Measurements from ENCODE around the gene SLC5A7. TPM values are rescaled to one million over a fixed set of nuclear protein-coding genes. Genes with fewer than 3 reads are reported as not detected.

SLC5A7 gene
- total and polyA plus RNA-seq, 4 donors = 0.06 to 2.1 (median 0.44) TPM

DNA sequence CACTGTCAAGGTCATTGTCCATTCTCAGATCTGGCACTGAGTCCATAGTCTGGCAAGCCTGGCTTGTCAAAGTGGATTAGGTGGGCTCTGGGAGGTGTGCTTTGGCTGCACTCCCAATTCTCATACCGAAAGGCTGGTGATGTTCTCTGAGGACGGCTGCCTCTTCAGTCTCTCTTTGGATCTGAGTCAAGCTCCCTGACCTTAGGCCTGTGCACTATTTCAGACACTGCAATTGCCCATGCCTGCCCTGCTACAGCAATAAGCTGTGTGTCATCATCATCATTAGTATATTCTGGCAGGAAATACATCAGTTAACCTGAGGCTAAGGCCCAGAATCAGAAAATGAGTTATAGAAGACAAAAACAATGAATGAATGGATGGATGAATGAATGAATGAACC, 1.6 kb upstream of the SLC5A7 start:
- Histone ChIP-seq H3K9ac (ENCODE audit: insufficient read depth in 1 of 2, low read length in 2 of 2) (no peak overlapping the region), H3K4me3 (no peak overlapping the region), H3K36me3 (ENCODE audit: control insufficient read depth in 4 of 4, insufficient read depth in 4 of 4, low read length in 4 of 4) (no peaks in the 10 kb centered on the region), H3K4me1 (ENCODE audit: control insufficient read depth in 5 of 5, insufficient read depth in 5 of 5, low read length in 5 of 5) (no peaks in the 10 kb centered on the region), H3K9me3 (ENCODE audit: control insufficient read depth in 4 of 4, insufficient read depth in 3 of 4, low read length in 3 of 4) (peaks cover 0 to 2% (median 0%) of the 10 kb centered on the region in 4 donors), H3K27me3 (ENCODE audit: control insufficient read depth in 3 of 3, insufficient read depth in 3 of 3, low read length in 2 of 3) (peaks cover 11 to 39% (median 24%) of the 10 kb centered on the region in 3 donors), H3K27ac (ENCODE audit: low read depth in 1 of 2, low read length in 1 of 2) (no peak overlapping the region)
- ATAC-seq (ENCODE audit: insufficient read depth, low FRiP score) (no peak), DNase-seq (no peak)
- 80 to 83% methylated on average over 2 of the region's 2 CpGs for WGBS, 2 donors
- TF ChIP-seq, protein P1, sequence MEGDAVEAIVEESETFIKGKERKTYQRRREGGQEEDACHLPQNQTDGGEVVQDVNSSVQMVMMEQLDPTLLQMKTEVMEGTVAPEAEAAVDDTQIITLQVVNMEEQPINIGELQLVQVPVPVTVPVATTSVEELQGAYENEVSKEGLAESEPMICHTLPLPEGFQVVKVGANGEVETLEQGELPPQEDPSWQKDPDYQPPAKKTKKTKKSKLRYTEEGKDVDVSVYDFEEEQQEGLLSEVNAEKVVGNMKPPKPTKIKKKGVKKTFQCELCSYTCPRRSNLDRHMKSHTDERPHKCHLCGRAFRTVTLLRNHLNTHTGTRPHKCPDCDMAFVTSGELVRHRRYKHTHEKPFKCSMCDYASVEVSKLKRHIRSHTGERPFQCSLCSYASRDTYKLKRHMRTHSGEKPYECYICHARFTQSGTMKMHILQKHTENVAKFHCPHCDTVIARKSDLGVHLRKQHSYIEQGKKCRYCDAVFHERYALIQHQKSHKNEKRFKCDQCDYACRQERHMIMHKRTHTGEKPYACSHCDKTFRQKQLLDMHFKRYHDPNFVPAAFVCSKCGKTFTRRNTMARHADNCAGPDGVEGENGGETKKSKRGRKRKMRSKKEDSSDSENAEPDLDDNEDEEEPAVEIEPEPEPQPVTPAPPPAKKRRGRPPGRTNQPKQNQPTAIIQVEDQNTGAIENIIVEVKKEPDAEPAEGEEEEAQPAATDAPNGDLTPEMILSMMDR (IDR thresholded peaks at IDR 0.05; ENCODE audit: control extremely low read depth, extremely low read depth) = no peak

DNA sequence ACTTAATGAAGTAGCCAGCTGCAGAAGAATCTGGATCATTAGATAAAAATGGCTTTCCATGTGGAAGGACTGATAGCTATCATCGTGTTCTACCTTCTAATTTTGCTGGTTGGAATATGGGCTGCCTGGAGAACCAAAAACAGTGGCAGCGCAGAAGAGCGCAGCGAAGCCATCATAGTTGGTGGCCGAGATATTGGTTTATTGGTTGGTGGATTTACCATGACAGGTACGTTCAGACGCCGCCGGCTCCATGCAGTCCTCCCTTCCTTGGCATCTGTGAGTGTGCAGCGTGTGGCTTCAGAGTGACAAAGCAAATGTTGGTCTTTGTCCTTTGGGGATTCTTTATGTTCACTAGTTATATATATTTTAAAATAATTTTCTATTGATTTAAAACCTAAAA, 1.8 kb downstream of the SLC5A7 start:
- DNase-seq (no peak), ATAC-seq (ENCODE audit: insufficient read depth, low FRiP score) (no peak)
- Histone ChIP-seq H3K36me3 (ENCODE audit: control insufficient read depth in 4 of 4, insufficient read depth in 4 of 4, low read length in 4 of 4) (no peaks in the 10 kb centered on the region), H3K9ac (ENCODE audit: insufficient read depth in 1 of 2, low read length in 2 of 2) (no peak overlapping the region), H3K27ac (ENCODE audit: low read depth in 1 of 2, low read length in 1 of 2) (no peak overlapping the region), H3K9me3 (ENCODE audit: control insufficient read depth in 4 of 4, insufficient read depth in 3 of 4, low read length in 3 of 4) (peaks cover 0 to 2% (median 0%) of the 10 kb centered on the region in 4 donors), H3K4me3 (no peak overlapping the region), H3K27me3 (ENCODE audit: control insufficient read depth in 3 of 3, insufficient read depth in 3 of 3, low read length in 2 of 3) (peaks cover 11 to 39% (median 26%) of the 10 kb centered on the region in 3 donors), H3K4me1 (ENCODE audit: control insufficient read depth in 5 of 5, insufficient read depth in 5 of 5, low read length in 5 of 5) (no peaks in the 10 kb centered on the region)
- TF ChIP-seq, protein P1 (IDR thresholded peaks at IDR 0.05; ENCODE audit: control extremely low read depth, extremely low read depth) = no peak
- WGBS, 2 donors = 93 to 94% methylated on average over 10 of the region's 10 CpGs

- no peaks in the 10 kb centered on the region for H3K4me1 ChIP-seq (ENCODE audit: control insufficient read depth in 5 of 5, insufficient read depth in 5 of 5, low read length in 5 of 5)
- peaks cover 11 to 33% (median 26%) of the 10 kb centered on the region in 3 donors for H3K27me3 ChIP-seq (ENCODE audit: control insufficient read depth in 3 of 3, insufficient read depth in 3 of 3, low read length in 2 of 3)
- TF ChIP-seq, protein P1 (IDR thresholded peaks at IDR 0.05; ENCODE audit: control extremely low read depth, extremely low read depth) = no peak
- DNase-seq (no peak), ATAC-seq (ENCODE audit: insufficient read depth, low FRiP score) (no peak)
- H3K36me3 ChIP-seq (ENCODE audit: control insufficient read depth in 4 of 4, insufficient read depth in 4 of 4, low read length in 4 of 4) = no peaks in the 10 kb centered on the region
- no peak overlapping the region for H3K4me3 ChIP-seq
- H3K9ac ChIP-seq (ENCODE audit: insufficient read depth in 1 of 2, low read length in 2 of 2) = no peak overlapping the region
- H3K27ac ChIP-seq (ENCODE audit: low read depth in 1 of 2, low read length in 1 of 2) = no peak overlapping the region
- H3K9me3 ChIP-seq (ENCODE audit: control insufficient read depth in 4 of 4, insufficient read depth in 3 of 4, low read length in 3 of 4) = peaks cover 0 to 2% (median 0%) of the 10 kb centered on the region in 4 donors
- 78 to 91% methylated on average over 6 of the region's 6 CpGs for WGBS, 2 donors
Measured at GRCh38 chr2:107989445-107989844, 3.1 kb downstream of the SLC5A7 start.

DNA sequence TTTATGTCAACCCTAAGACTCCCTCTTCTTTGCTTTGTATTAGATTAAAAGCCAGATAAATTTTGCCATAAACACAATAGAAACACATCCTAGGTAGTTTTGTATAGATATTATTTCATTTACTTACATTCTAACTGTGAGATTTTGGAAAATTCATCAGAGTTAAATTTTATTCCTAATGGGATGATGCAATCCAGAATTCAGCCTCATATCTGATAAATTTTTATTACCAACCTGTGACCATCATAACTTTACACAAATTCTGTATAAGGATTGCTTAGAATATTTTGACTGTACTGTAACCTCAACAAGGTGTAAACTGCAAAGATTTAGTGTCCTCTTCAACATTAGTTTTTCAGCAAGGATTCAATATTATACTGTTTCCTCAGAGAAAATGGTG, 4.4 kb downstream of the SLC5A7 start:
- TF ChIP-seq, protein P1 (IDR thresholded peaks at IDR 0.05; ENCODE audit: control extremely low read depth, extremely low read depth) = no peak
- DNase-seq (no peak), ATAC-seq (ENCODE audit: insufficient read depth, low FRiP score) (no peak)
- H3K9me3 ChIP-seq (ENCODE audit: control insufficient read depth in 4 of 4, insufficient read depth in 3 of 4, low read length in 3 of 4) = peaks cover 0 to 2% (median 0%) of the 10 kb centered on the region in 4 donors
- H3K36me3 ChIP-seq (ENCODE audit: control insufficient read depth in 4 of 4, insufficient read depth in 4 of 4, low read length in 4 of 4) = no peaks in the 10 kb centered on the region
- H3K4me1 ChIP-seq (ENCODE audit: control insufficient read depth in 5 of 5, insufficient read depth in 5 of 5, low read length in 5 of 5) = no peaks in the 10 kb centered on the region
- H3K27me3 ChIP-seq (ENCODE audit: control insufficient read depth in 3 of 3, insufficient read depth in 3 of 3, low read length in 2 of 3) = peaks cover 11 to 31% (median 25%) of the 10 kb centered on the region in 3 donors
- H3K9ac ChIP-seq (ENCODE audit: insufficient read depth in 1 of 2, low read length in 2 of 2) = no peak overlapping the region
- no peak overlapping the region for H3K27ac ChIP-seq (ENCODE audit: low read depth in 1 of 2, low read length in 1 of 2)
- H3K4me3 ChIP-seq = no peak overlapping the region

Measured in lung (tissue), 12 donors.